HG03039 (cell line): ENCODE data around the gene PDE8A.

Experiments used
- ATAC-seq: cut with Tn5 transposase; IDR thresholded peaks from one replicate; pipeline ENCODE4 v1.9.1; 2021; ENCODE audit warnings: mild to moderate bottlenecking, moderate library complexity; ENCODE audit not compliant: unreplicated experiment

The PDE8A gene, protein sequence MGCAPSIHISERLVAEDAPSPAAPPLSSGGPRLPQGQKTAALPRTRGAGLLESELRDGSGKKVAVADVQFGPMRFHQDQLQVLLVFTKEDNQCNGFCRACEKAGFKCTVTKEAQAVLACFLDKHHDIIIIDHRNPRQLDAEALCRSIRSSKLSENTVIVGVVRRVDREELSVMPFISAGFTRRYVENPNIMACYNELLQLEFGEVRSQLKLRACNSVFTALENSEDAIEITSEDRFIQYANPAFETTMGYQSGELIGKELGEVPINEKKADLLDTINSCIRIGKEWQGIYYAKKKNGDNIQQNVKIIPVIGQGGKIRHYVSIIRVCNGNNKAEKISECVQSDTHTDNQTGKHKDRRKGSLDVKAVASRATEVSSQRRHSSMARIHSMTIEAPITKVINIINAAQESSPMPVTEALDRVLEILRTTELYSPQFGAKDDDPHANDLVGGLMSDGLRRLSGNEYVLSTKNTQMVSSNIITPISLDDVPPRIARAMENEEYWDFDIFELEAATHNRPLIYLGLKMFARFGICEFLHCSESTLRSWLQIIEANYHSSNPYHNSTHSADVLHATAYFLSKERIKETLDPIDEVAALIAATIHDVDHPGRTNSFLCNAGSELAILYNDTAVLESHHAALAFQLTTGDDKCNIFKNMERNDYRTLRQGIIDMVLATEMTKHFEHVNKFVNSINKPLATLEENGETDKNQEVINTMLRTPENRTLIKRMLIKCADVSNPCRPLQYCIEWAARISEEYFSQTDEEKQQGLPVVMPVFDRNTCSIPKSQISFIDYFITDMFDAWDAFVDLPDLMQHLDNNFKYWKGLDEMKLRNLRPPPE

DNA sequence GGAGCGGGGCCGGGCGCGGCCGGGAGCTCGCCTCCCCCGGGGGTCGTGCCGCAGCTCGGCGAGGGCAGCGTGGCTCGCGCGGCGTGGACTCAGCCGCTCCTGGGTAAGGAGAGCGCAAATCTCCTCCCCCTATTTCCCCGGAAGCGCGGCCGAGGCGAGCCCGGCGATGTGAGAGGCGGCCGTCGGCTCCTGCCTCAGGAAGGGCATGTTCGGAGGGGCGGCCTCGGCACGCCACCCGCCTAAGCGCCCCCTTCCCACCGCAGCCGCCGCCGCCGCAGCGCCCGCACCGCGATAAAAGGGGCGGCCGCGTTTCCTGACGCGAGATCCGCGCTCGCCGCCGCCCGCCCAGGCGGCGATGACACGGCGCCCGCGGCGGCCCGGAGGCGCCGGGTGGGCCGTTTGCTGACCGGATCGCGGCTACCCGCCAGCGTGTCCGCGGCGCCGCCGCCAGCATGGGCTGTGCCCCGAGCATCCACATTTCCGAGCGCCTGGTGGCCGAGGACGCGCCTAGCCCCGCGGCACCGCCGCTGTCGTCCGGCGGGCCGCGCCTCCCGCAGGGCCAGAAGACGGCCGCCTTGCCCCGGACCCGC, at the start of gene PDE8A:
Gene PDE8A, plus strand, starts transcription at position 146 of the 590 bp plus-strand sequence. Its CDS starts 307 bp downstream, at position 453.
- peak; percentile 9 for ATAC-seq

DNA sequence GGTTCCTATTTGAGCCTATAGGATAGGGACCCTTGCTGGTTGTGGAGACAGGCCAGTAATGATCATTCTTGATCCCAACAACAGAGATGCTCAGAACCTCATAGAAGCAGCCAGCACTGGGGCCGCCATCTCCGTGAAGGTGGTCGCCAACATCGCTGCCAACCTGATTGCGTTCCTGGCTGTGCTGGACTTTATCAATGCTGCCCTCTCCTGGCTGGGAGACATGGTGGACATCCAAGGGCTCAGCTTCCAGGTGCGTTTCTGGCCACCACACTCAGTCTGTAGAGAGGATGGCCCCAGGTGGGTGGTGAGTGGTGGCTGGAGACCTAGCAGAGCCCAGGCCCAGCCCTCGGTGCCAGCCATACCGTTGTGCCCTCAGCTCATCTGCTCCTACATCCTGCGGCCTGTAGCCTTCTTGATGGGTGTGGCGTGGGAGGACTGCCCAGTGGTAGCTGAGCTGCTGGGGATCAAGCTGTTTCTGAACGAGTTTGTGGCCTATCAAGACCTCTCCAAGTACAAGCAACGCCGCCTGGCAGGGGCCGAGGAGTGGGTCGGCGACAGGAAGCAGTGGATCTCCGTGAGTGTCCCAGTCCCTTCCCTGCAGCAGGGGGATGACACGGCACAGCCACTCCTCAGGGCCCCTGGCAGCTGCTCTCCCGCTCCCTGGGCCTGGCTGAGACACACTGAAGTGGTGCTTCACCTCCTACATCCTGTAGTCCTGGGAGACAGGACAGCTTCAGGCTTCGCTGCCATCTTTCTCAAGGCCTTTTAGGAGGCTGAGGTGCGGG, 46.5 kb upstream of the PDE8A start:
- no peak for ATAC-seq

DNA sequence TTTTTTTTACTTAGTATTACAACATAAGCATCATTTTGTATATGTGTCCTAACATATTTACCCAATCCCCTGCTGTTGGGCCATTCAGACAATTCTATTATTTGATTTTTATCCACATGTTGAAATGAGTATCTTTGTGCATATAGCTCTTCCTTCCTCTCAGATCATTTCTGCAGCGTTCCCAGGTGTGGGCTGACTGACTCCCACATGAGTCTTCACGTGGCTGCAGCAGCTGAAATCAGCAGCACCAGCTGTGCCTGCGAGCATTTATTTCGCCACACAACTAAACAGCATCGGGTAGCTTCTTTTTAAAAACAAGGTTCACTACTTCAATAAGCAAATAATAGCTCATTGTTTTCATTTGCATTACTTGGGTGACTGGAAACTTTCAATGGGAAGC, 44.5 kb upstream of the PDE8A start:
- ATAC-seq = no peak

DNA sequence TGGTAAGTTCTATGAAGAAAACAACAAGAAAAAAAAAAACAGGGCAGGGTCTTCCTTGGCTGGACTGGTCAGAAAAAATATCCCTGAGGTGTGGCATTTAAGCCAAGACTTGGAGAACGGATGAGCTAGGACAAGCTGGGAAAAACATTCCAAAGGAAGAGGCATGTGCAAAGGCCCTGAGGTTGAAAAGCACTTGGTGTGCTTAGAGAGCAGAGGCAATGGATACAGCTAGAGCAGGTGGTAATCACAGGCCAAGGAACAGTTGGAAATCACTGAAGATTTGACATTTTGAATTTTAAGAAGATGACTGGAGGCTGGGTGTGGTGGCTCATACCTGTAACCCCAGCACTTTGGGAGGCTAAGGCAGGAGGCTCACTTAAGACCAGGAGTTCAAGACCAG, 42.9 kb upstream of the PDE8A start:
- no peak for ATAC-seq

DNA sequence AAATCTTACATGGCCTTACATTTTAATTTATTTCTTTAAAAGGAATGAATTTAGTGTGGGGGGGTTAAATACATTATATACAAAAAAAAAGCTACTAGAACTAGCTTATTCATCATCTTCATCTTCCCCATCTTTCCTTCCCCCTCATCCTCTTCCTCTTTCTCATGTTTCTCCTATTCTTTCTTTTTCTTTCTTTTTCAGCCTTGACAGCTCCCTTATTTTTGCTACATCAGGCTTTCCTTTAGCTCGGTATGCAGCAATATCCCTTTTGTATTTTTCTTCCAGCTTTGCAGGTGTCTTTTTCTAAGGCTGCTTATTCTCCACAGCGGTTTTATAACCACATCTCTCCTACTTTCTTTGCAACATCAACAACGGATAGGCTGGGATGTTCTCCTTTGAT, 41.3 kb upstream of the PDE8A start:
- ATAC-seq = no peak

DNA sequence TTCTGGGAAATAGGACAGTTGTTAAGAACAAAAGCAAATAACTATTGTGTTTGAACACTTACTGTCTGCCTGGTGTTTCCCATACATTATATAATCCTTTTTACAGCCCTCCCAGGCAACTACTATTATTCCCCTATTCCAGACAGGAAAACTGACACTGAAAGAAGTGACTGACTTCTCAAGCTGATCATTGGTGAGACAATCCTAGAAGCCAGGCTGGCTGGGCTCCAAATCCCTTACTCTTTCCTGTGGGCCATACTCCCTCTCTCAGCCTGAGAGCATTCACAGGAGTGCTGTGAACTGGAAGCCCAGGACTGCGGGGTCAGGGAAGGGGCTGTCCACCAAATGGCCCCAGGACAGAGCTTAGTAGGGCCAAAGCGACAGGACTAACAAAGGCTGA, 39.2 kb upstream of the PDE8A start:
- no peak for ATAC-seq

DNA sequence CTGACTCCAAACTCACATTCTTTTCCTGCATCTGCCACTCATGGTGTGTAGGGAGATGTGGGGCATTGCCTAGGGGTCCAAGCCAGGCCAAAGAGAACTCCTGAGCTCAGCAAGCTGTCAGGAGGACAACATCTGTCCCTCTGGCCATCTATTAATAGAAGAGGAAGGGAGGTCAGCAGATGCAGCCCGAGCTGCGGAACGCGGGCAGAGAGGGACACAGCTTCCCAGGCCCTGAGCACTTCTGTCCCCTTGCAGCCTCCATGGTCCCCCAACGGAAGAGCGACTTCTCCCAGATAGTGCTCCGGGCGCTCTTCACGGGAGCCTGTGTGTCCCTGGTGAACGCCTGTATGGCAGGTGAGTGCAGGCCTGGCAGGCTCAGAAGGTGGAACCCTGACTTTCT, 37.3 kb upstream of the PDE8A start:
- ATAC-seq = no peak

DNA sequence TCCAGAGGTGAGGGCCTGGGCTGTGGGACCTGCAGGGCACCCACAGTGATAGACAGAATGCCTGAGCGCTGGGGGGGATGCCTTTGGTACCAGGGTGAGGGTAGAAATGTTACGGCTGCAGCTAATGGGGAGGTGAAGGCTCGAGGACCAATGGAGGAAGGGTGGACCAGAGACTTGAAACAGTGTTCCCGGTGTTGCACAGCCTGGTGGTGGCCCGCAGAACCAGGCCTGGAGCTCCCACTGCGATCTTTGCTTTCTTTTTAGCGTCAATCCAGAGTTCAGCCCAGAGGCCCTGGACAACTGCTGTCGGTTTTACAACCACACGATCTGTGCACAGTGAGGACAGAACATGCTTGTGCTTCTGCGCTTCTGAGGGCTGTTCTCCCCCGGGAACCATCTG, 36.8 kb upstream of the PDE8A start:
- no peak for ATAC-seq

DNA sequence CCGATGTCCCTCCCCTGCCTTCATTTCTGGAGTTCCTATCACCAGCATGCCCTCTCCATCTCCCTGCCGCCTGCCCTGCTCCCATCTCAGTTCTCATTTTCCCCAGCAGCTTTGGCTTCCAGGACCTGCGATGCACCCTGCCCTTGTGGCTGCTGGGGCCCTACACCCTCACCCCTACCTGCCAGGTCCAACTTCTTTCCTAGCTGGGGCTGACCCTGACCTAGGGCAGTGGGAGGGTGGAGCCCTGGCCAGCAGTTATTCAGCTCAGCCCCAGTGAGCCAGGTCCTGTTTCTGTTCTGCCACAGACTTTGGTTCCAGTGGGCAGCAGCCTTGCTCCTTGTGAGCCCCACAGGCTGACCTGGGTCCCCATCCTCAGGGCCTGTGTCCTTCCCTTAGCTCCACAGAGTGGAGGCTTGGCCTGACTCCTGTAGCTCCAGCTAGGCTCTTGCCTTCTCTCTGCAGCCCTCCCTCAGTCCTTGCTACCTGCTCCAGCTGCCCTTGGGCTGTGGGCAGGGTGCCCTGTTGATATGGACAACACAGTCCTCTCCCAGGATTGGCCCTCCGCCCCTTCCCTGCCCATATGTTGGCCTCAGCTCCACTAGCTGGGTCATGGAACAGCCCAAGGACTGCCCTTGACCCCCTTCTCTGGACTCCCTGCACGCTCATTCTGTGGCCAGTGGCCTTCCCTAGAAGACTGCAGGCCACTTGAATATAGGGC, 34.7 kb upstream of the PDE8A start:
- ATAC-seq = no peak

DNA sequence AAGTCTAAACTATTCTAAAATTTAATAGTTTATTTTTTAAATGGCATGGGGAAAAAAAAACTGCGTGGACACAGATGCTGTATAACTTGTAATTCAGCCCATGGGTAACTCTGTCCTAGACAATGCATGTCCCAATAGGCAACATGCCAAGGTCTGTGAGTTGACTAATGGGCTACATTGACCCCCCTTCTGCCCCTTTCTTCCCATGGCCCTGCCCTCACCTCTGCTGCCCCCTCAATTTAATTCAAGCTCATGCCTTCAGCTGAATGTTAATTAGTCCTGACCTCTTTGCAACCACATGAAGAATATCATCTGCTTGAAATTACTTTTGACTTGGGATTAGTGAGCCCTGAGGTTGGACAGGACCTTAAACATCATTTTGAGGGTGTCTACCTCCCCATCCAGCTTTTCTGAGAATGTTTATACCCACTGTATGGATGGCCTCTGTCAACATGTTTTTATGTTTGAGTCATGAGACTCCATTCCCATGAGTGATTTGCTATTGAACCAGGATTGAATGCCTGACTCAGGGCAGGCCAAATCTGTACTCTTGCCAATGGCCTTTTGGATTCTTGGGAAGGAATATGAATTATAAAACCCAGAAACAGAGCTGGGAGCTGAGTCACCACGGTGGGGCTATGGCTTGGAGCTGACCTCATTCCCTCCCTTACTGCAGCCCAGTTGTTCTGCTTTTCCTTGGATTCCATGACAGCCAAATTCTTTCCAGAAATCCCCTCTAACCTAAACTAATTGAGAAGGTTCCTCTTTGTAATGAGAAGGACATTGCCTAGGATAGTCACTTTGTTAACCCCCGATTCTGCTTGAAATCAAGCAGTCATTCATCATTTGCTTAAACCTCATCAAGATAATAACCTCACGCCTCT, 33.5 kb upstream of the PDE8A start:
- no peak for ATAC-seq

DNA sequence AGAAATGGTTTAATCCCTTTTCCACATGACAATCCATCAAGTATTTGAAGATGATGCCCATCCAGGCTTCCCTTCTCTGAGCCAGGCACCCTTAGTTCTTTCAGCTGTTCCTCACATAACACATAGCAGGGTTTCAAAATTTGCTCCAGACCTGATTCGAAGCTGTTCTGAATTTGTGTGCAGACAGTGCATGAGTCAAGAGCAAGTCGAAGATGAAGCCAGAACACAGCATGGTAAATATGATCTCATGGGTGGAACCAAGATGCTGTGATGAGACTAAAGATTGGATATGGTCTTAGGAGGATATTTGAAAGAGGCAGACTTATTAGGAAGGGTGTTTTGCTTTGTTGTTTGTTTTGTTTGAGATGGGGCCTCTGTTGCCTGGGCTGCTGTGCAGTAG, 32.6 kb upstream of the PDE8A start:
- no peak for ATAC-seq

DNA sequence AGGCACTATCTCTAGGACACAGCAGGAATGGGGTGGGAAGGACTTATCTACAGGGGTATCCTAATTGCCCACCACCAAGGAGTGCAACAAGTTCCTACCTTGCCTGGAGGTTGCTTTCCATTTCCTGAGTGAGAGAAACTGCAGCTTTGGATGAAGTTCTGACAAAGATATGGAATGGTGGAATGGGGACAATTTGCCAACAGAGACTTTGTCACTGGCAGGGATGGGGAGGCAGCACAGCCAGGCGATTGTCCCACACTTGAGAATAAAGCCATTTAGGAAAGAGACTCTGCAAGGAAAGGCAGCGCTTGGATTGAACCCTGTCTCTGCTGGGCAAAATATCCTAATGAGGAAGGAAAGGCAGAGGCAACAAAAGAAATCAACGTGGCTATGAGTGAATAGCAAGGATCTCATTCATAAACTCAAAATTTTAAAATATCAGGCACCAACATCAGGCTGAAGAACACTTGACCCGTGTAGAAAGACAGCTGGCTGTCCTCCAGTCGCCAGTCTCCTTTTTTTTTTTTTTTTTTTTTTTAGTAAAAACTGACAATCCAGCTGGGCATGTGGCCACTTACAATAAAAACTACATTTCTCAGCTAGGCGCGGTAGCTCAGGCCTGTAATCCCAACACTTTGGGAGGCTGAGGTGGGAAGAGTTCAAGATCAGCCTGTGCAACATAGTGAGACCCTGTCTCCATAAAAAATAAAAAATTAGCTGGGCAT, 31.6 kb upstream of the PDE8A start:
- ATAC-seq = no peak

DNA sequence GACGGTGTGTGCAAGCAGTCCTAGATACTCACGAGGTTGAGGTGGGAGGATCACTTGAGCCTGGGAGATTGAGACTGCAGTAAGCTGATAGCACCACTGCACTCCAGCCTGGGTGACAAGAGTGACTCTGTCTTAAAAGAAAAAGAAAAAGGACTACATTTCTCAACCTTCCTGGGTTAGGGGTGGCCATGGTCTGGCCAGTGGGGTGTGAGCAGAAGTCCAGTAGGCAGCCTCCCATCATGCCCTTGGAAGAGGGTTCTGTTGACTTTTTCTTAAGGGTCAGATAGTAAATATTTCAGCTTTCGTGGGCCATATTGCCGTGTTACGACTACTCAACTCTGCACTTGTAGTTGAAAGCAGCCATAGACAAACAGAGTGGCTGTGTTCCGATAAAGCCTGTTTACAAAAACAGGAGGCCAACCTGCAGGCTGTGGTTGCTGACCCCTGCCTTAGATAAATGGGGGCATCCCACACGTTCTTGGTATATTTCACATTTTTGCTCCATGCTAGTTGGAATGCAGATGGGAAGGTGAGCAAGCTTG, 31.0 kb upstream of the PDE8A start:
- no peak for ATAC-seq

DNA sequence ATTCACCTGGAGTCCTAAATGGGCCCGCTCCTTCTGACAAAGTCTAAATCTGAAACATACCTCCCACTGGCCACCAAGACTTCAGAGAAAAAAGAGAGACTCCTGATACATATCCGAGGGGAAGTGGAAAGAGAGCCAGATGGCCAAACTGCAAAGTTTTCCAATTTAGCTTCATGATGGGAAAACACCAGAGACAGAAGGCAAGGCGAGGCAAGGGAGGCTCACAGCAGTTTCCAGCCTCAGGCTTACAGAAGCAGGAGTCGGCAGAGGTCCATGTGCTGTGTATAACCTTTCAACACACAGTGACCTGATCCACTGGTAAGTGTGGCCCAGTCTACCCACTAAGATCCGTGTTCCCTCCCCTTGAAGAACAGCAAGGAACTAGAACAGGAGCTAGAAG, 29.9 kb upstream of the PDE8A start:
- no peak for ATAC-seq

DNA sequence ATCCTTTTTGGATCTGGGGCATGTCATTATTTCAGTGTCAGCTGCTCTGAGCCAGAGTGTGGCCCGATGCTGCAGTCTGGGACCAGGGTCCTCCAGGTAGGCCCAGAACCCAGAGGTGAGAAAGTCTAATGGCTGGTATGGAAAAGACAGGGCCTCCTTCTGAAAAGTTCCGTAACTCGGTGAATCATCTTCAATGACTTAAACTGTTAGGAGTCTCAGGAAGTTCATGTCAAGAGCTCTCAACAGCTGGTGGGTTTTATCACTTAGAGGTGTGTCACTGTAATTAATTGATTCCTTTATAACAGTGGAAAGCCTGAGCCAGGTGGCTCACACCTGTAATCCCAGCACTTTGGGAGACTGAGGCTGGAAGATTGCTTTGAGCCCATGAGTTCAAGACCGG, 28.5 kb upstream of the PDE8A start:
- ATAC-seq = no peak

DNA sequence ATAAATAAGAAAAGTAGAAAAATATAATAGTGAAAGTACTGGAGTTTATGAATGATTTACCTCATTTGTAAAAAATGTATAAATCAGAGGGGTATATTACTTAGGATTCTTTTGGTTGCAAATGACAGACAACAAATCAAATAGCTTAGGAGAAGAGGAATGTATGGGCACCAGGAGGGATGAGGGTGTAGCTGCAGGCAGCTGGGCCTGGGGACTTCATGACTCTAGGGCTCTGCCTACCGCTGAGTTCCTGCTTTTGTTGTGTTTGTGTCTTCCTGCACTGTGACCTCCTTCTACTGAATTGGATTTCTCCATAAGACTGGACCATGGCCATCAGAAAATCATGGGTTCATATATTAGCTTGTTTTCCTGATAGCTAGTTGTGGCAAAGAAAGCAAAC, 27.9 kb upstream of the PDE8A start:
- no peak for ATAC-seq

DNA sequence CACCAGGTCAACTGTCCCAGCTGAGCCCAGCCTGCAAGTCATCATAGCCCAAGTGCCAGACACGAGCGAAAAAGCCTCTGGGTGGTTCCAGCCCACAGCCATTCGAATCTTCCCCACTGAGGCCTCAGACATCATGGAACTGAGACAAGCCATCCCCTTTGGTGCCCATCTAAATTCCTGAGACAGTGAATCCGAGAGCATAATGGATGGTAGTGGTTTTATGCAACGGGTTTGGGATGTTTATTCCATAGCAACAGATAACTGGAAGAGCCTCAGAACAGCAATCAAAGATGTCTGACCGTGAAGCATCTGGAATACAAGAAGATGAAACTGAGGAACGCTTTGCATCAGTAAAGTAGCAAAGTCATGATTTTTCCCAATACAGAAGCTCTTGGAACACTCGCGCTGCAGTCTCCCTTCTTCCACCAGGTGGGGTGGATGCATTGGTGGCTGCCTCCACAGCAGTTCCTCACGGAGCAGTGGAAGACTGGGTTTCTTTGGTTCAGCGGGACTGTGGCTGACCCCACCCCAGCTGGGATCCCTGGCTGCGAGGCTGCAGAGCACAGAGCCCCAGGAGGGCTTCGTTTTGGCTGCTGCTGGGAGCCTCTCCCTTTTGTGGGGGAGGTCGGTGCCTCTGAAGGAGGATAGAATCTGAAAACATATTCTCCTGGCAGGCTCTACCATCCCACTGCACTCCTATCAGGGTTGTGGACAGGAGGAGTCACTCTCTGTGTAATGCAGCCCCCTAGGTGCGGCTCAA, 26.4 kb upstream of the PDE8A start:
- no peak for ATAC-seq

DNA sequence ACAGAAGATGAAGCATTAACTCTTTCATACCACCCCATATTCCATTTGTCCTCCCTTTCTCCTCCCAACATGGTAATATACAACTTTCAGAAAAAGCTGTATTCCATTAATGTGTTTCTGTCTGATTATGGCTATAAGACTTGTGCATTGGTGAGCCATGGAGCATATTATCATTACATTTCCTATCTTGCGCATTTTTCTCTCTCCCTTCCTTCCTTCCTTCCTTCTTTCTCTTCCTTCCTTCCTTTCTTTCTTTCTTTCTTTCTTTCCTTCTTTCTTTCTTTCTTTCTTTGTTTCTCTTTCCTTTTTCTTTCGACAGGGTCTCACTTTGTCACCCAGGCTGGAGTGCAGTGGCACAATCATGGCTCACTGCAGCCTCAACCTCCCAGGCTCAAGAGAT, 25.5 kb upstream of the PDE8A start:
- ATAC-seq = no peak
